Raji (cell line): Measurements from ENCODE around the gene ZBTB38.
A peak's percentile ranks its signal among the peaks of the same experiment; 100 is the strongest.

Experiments used
- POLR2A ChIP-seq: IDR thresholded peaks from 2 replicates; pipeline ENCODE4 v1.6.1; 2011; ENCODE audit warnings: low read depth, low read length, control low read depth; ENCODE audit not compliant: insufficient read depth

The ZBTB38 gene

DNA sequence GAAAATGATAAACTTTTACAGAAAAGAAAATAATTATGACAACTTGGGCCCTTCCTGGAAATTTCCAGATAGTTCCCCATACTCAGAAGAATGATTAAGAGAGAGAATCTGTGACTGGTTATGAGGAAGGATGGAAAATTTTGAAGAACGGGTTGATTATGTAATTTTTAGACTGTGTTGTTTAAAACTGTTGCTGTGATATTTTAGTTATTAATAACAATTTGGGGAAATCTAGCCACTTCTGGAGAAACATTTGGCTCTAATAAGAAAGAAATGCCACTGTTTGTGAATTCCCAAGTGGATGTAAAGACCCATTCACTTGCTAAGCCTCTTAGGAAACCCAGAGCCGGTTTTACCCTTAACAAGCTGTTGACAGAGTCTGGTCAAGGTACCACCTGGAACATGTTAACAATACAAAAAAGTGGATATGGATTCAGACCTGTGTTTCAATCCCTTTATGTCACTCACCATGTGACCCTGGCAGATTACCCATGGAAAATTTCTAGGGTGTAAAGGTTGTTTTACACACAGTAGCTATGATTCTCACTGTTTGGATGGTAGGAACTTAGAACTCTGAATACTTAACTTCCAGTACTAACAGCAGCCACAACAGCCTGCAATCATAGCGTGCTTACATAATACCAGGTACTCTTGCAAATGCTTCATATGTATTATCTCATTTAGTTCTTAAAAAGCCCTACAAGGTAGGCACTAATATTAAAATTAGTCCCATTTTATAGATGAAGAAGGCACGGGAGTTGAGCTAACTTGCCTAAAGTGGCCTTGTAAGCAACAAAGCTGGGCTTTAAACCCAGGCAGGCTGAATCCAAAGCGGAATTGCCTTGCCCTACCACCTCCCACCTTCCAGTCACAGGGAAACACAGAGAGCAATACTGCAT, 32.0 kb downstream of the ZBTB38 start:
- no peak for TF ChIP-seq POLR2A

DNA sequence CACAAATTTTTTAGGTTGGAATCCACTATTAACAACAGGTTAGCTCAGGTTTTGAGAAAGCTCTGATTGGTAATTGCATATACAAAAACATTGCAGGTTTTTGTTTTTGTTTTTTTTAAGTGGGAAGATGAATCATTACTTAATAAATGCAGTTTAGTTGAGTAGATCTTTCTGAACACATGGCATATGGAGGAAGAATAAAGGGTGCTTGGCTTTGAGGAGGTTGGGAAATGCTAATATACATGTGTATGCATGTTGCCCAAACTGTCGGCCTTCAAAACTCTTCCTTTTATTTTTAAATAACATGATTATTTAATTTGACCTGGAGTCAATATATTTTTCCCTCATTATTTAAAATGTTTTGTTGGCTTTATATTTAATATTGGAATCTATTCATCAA, 32.8 kb downstream of the ZBTB38 start:
- no peak for TF ChIP-seq POLR2A

DNA sequence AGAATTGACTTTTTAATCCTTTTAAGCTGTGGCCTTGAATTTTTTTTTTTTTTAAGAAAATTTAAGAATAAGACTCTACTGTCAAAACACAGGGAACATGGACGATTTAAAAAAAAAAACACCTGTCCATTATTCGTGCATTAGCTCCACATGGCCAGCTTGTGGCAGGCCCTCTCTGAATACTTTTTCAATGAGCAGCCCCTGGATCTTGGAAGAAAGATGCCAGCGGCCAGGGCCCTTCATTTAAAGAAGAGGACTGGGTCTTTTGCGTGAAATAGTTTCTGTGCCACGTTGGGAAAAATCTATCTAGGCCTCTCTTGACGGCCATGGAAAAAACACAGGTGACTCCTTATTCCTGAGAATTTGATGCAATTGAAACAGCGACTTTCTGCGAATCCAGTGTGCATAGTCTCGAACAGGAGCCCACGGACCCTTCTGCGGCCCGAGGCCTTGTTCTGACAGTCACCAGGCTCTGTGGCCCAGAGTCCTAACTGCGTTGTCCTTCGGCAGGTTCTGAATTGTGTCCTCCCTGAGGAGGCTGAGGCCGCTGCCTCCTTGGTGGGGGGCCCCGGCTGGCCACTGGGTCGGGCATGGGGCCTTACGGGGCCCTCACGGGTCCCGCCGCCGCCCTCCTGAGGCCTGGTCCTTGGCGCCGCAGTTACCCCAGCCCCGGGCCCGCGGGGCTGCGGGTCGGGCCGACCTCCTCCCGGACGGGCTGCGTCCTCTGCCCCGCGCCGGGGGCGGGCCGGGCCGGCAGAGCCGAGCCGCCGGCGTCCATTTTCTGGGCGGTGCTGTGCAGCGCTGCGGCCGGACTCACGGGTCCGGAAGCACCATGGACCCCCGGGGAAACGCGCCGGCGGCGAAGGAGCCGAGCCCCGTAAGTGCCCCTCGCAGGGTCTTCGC, 33.5 kb downstream of the ZBTB38 start:
- no peak for TF ChIP-seq POLR2A

DNA sequence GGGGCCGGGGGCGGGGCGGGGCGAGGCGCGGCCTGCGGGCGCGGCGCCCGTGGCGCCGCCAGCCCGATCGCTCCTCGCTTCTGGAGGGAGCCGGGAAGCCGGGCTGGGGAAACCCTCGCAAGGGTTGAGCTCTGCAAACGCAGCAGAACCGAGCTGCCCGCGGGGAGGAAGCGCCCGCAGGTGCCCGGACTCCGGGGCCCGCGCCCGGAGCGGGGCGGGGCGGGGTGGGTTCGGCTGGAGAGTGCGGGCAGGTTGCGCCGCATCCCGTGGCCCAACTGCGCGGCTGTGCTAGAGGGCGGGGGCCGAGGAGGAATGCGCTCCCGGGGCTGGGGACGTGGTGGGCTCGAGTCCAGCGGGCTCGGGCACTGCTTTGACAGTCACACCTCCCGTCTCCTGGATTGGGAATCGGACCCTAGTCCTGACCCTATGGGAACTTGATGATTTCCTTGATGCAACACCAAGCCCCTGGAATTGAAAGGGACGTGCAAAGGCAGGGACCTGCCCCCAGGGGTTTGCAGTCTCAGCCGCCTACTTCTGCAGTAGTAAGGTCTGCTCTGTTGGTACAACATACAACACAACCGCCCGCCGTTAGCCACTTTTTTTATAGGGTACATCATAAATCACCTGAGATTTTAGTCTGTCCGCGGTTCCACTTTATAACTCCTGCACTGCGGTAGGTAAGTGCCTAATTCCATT, 34.3 kb downstream of the ZBTB38 start:
- no peak for TF ChIP-seq POLR2A

DNA sequence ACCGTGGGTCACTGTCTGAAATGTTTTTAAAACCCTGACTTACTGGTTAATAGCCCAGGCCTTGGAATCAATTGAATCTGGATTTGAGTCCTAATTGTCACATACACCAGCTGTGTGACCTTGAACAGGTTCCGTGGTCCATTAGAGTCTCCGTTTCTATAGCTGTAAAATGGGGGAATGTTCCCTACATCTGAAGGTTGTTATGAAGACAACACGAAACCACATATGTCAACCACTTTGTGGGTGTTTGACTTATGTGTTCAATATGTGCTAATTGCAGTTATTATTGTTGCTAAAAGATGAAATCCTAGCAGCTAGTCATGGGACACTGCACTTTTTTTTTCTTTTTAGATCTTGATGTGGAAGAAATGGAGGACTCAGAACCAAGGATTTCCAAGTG, 35.3 kb downstream of the ZBTB38 start:
- TF ChIP-seq POLR2A: no peak

DNA sequence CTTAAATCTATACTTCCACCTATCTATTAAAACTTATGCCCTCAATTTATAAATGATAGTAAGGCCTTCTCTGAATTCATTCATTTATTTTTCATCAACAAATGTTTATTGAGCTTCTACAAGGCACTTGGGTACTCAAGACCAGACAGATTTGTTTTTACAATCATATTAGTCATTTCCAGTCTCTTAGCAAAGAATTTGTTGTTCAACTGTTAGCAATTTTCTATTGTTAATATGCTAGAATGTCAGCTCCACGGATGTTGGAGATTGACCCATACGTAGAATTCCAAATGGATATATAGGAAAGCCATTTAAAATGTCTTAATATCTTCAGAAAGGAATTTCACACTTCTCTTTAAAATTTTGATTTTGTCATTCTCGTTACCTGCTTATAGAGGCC, 36.7 kb downstream of the ZBTB38 start:
- TF ChIP-seq POLR2A: no peak

DNA sequence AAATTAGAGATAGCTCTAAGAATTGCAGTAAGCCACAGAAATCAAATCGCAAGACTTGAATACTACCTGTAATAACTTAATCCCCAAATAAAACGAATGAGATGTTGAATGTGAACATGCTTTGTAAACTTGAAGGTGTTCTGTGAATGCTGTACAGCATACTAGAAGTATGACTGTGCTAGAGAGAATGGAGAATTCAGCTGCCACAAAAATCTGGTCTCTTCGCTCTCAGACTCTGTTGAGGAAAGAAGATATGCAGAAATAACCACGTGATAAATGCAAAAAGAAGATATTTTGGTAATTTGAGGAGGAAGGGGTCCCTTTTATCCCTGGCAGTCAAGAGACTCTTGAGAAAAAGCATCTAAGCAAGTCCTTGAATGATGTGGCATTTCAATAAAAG, 37.3 kb downstream of the ZBTB38 start:
- no peak for TF ChIP-seq POLR2A

DNA sequence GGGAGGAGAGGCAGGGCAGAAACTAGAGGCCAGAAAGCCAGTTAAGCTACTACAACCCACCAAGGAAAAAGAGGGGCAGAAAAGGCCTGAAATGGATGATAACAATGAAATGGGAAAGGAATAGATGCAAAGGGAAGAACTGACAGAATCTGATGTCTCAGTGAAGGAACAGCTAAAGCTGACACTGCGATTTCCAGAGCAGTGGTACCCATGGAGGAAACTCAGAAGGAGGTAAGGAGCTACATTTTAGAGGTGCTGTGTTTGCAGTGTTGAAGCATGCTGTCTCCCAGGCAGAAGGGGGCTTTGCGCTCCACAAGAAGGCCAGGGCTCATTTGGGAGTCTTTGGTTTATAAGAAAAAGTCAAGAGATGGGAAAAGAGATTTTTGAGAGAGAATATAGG, 38.0 kb downstream of the ZBTB38 start:
- TF ChIP-seq POLR2A: no peak

DNA sequence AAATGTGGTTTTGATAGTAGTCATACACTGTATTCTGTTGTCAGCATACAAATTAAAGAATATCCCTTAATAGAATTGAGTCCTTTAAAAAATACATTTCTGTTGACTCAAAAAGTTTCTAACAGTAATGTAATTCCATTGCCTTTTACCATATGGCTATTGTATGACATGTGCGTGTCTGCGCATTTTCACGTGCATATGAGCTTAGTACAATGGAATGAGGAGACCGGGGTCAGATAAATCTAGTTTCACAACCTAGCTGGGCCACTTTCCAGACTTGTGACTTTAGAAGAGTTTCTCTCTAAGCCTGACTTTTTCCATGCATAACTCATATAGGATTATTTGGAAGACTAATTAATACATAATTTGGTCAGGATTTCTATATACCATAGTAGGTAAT, 38.7 kb downstream of the ZBTB38 start:
- TF ChIP-seq POLR2A: no peak

DNA sequence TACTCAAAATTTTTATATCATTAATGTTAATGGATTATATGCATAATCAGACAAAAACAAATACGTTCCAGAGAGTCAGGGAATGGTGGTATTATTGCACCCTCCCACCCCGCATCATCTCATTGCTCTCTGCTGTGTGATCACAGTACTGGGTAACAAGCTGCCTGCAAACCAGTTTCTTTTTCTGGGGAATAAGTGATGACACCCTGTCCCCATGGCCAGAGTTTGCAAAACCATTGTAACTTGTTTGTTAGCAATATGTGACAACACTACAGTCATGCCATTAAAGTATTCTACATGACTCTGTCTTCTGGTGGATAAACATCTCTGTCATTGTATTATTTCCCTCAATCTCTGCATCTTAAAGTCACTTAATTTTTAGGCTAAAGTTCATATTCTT, 39.5 kb downstream of the ZBTB38 start:
- TF ChIP-seq POLR2A: no peak

DNA sequence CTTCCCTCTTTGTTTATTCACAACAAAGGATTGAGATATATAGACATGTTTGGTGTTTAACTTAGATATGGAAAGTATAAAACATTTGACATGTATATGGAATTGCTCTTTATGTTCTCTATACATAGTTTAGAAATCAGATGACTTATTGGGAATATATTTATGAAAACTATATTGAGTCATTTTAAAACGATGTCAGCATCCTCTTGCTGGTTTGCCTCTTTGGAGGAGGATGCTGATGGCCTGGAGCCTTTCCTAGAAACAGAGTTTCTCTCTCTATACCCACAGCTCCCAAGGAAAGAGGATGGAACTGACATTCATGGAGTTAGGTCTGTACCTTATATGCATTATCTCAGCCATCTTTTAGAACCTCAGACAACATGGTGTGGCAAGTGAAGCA, 40.3 kb downstream of the ZBTB38 start:
- no peak for TF ChIP-seq POLR2A

DNA sequence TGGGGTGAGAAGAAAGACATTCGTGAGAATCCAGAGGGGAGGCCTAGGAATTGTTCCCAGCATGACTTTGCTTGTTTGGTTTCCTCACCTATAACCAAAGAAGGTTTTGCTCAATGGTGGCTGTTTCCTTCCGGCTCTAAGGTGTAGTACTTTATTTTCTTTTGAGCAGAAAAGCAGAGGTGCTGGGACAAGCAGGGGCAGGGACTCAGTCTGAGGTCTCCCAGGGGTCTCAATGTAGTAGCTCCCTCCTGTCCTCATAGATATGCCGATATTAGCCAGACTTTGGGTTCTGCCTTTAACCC, 41.6 kb downstream of the ZBTB38 start:
- no peak for TF ChIP-seq POLR2A

DNA sequence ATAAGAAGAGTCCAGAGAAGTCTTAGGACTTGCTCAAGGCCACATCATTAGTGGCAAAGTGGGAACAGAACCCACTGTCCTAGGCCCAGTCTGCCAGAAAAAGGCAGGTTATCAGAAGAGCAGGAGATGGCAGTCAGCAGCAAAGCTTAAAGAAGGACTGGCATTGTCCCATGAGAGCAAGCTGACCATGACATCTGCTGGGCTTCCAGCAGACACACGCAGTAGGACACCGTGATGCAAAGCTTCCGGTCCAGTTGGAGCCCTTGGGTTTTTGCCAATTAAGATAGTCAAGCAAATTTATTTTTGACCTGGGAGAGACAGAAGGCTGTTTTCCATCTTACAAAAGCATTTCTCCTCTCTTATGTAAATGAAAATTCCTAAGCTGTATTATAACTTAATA, 42.1 kb downstream of the ZBTB38 start:
- no peak for TF ChIP-seq POLR2A

DNA sequence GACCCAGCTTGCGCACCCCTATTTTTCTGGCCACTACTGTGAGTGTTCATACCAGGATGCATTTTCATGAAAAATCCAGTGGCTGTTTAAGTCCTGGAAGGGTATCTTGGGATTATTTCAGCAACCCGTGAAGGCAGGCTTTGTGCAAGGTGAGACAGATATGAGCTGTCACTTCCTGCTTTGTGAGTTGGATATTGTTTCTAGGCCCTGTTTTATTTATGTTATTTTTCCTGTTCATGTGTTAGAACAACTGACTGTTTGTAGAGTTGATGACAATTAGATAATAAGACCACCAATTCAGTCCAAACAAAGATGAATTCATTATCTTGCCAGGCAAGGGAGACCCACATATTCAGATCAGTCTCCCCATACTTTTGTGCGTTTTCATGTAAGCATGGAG, 42.5 kb downstream of the ZBTB38 start:
- no peak for TF ChIP-seq POLR2A

DNA sequence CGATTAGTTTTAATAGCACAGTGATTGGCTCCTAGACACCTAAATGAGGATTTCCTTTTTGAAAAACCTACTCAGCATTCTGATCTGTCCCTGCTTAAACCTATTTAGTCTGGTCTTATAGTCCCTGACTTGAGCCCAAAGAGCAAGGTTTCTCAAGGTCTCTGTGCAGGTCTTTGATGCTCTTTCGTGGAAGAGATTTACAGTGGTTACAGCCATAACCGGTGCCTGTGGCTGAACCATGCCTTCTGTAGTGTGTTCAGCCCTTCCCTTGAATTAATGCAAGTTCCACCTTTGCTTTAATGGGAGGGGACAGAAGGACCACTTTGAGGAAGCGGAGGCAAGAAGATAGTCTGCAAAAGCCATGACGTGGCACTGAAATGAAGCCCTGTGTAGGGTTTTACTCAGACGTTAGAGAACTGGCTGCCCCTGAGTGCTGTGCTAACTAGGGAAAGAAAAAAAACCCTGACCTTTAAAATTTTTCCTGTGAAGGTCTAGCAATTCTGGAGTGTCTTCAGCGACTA, 43.0 kb downstream of the ZBTB38 start:
- TF ChIP-seq POLR2A: peak; percentile 32; the same call in 1 of the 2 replicates

DNA sequence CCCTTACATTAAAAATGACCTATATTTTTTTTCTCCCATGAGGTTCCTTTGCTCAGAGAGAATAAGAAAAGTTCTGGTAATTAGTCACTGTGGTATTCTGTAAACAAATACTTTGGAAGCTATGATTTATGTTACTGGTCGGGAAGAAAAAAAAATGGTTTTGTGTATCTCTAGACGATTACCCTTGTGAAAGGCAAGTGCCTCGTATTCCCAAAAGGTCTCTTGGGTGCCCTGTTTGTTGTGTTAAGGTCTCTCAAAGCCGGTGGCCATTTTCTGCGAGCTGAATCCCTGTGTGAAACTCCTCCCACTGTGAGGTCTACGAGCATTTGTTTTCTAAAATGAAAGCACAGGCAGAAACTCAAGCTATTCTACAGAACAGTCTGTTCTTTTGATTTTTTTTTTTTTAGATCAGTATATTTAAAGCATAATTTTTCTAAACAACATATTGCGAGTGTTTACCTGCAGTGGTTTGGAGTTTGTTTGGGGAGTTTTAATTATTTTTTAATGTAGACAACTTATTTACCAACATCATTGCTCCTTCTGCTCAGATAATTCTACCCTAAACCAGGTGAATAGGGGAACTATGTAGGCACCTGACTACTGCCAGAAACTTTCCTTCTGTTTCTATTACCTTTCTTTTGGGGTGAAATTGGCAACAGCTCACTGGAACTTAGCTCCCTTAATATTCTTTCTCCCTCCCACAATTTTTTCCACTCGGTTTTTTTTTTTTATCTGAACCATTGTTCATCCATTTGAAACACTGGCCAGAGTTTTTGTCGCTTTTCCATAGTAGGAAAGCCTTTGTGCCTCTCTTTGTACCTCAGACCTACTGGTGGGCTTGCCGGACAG, 44.0 kb downstream of the ZBTB38 start:
- TF ChIP-seq POLR2A: 0 out of 2 replicates have a peak, but pooled peaks have one; percentile 14
